HCT116 (cell line): ENCODE data around the gene PGA5. TPM values are rescaled to one million over a fixed set of nuclear protein-coding genes. Genes with fewer than 3 reads are reported as not detected.
"Not testable (repeated sequence)": the region's sequence is repeated elsewhere in the genome, so short reads cannot be mapped to it uniquely, and the experiment has no call there.

Experiments
- ATAC-seq: fragments of 200-7000 bp; cut with Tn5 transposase; 2 replicates; pipeline ENCODE4 v1.9.1; 2020; ENCODE audit warnings: mild to moderate bottlenecking, moderate library complexity
- BruUV-seq: library from RNA; stranded (reverse); fragments of 400-500 nt; replicated peaks from 2 replicates; lab custom pipeline; 2021; lab: Mats Ljungman, UMichigan
- CTCF ChIA-PET: fragments of 300-600 bp; sonication (Branson Sonifier 250); formaldehyde crosslinking; loops from one replicate; lab custom pipeline; 2021; ENCODE audit warnings: antibody characterized with exemption; lab: Charles Lee
- POLR2A ChIA-PET: fragments of 300-600, 350-600 bp; sonication (Branson Sonifier 250); formaldehyde crosslinking; loops from one replicate; lab custom pipeline; 2021; ENCODE audit warnings: antibody characterized with exemption; lab: Charles Lee
- RAD21 ChIA-PET, 2 experiments: fragments of 300-600 bp; sonication (Branson Sonifier 250); formaldehyde crosslinking; loops; one replicate each; lab custom pipeline; 2023; ENCODE audit warnings: low total read pairs in 2 of 2; ENCODE audit not compliant: uncharacterized antibody in 2 of 2, unreplicated experiment in 2 of 2, low non-redundant PET in 1 of 2; lab: Charles Lee
- DNase-seq: peaks from one replicate; pipeline ENCODE4 v3.0.0-alpha.2; 2010; ENCODE audit warnings: low read depth, low spot score
- H2AFZ ChIP-seq: fragments of 200-600 bp; shearing (Covaris generic), sonication (generic); 2 replicates; pipeline ENCODE4 v1.6.1; 2017; ENCODE audit warnings: low read depth, mixed run types, mixed read lengths, antibody characterized with exemption, low read length; ENCODE audit not compliant: poor library complexity, severe bottlenecking
- H3K27ac ChIP-seq: 2 replicates; pipeline ENCODE4 v1.5.1; 2012; ENCODE audit warnings: low read depth, low read length
- H3K27me3 ChIP-seq: fragments of 200-600 bp; sonication (generic); 2 replicates; pipeline ENCODE4 v1.6.1; 2016; ENCODE audit warnings: mixed run types, low read length, mixed read lengths; ENCODE audit not compliant: insufficient read depth
- H3K36me3 ChIP-seq, 2 experiments: fragments of 200-500 bp in 1 of 2; fragments of 200-600 bp in 1 of 2; sonication (Bioruptor generic) in 1 of 2; sonication (generic) in 1 of 2; 2 replicates each; pipeline versions ENCODE4 v1.5.1 to v1.6.1; 2014 to 2016; ENCODE audit warnings: low read length in 2 of 2, inconsistent platforms in 1 of 2, mixed read lengths in 1 of 2, mixed run types in 1 of 2; ENCODE audit not compliant: insufficient read depth in 2 of 2, control insufficient read depth in 1 of 2
- H3K4me1 ChIP-seq, 2 experiments: fragments of 200-600 bp in 1 of 2; sonication (generic) in 1 of 2; 2 replicates each; pipeline versions ENCODE4 v1.5.1 to v1.6.1; 2012 to 2017; ENCODE audit warnings: low read length in 2 of 2, inconsistent platforms in 1 of 2, mild to moderate bottlenecking in 1 of 2, mixed read lengths in 1 of 2, mixed run types in 1 of 2, moderate library complexity in 1 of 2; ENCODE audit not compliant: insufficient read depth in 2 of 2, control insufficient read depth in 1 of 2
- H3K4me2 ChIP-seq: fragments of 200-600 bp; sonication (generic); 2 replicates; pipeline ENCODE4 v1.6.1; 2017; ENCODE audit warnings: mixed run types, low read length, mixed read lengths
- H3K4me3 ChIP-seq, 2 experiments: fragments of 200-600 bp in 1 of 2; sonication (generic) in 1 of 2; replicated peaks in 1 of 2; 2 replicates each; pipeline ENCODE4 v1.5.1; 2011 to 2016; ENCODE audit warnings: low read length in 2 of 2, control low read depth in 1 of 2, low read depth in 1 of 2, mild to moderate bottlenecking in 1 of 2, mixed read lengths in 1 of 2, mixed run types in 1 of 2
- H3K79me2 ChIP-seq: fragments of 200-600 bp; sonication (generic); 2 replicates; pipeline ENCODE4 v1.6.1; 2017; ENCODE audit warnings: mild to moderate bottlenecking, mixed run types, low read length, moderate library complexity, mixed read lengths; ENCODE audit not compliant: insufficient read depth
- H3K9ac ChIP-seq: fragments of 200-600 bp; sonication (generic); 2 replicates; pipeline ENCODE4 v1.6.1; 2016; ENCODE audit warnings: low read length, mixed read lengths
- H3K9me2 ChIP-seq: fragments of 200-600 bp; sonication (generic), shearing (Covaris generic); 2 replicates; pipeline ENCODE4 v1.6.1; 2017; ENCODE audit warnings: mixed run types, mild to moderate bottlenecking, moderate library complexity; ENCODE audit not compliant: insufficient read depth
- H3K9me3 ChIP-seq, 2 experiments: fragments of 200-500 bp in 1 of 2; fragments of 200-600 bp in 1 of 2; sonication (Bioruptor generic) in 1 of 2; sonication (generic) in 1 of 2; 2 replicates each; pipeline ENCODE4 v1.6.1; 2014 to 2017; ENCODE audit warnings: low read length in 2 of 2, mixed read lengths in 2 of 2, inconsistent platforms in 1 of 2, low read depth in 1 of 2, mild to moderate bottlenecking in 1 of 2, mixed run types in 1 of 2, moderate library complexity in 1 of 2; ENCODE audit not compliant: control insufficient read depth in 1 of 2, insufficient read depth in 1 of 2
- H4K20me1 ChIP-seq: fragments of 200-600 bp; sonication (generic), shearing (Covaris generic); 2 replicates; pipeline ENCODE4 v1.6.1; 2017; ENCODE audit warnings: mixed run types, mild to moderate bottlenecking, moderate library complexity; ENCODE audit not compliant: insufficient read depth
- intact Hi-C: fragments of 100-400 bp; cut with micrococcal nuclease; formaldehyde crosslinking; loops from 2 replicates; pipeline ENCODE4 v1.10.0; 2022
- total RNA-seq: library from RNA; stranded (reverse); gene quantifications from one replicate; pipeline ENCODE4 v1.2.1, GENCODE V29; 2021; ENCODE audit not compliant: unreplicated experiment

PGA5 gene
- total RNA-seq, 1 experiment from 2014 or later = not detected

GRCh38 chr11:61229458-61229857 is 11.5 kb upstream of the PGA5 start:
- H3K9ac ChIP-seq, H3K4me1 ChIP-seq, H3K9me3 ChIP-seq, H3K27me3 ChIP-seq, DNase-seq, H3K4me3 ChIP-seq, intact Hi-C loops, H3K27ac ChIP-seq, H3K36me3 ChIP-seq, RAD21 ChIA-PET, CTCF ChIA-PET, BruUV-seq, H3K4me2 ChIP-seq, H4K20me1 ChIP-seq, H2AFZ ChIP-seq, POLR2A ChIA-PET, ATAC-seq, H3K79me2 ChIP-seq, H3K9me2 ChIP-seq: not testable (repeated sequence)

GRCh38 chr11:61231033-61231432 is 9.9 kb upstream of the PGA5 start:
- H3K4me1 ChIP-seq, H2AFZ ChIP-seq, H3K9me3 ChIP-seq, intact Hi-C loops, H3K9ac ChIP-seq, H3K27ac ChIP-seq, BruUV-seq, ATAC-seq, H3K27me3 ChIP-seq, H3K4me2 ChIP-seq, H3K36me3 ChIP-seq, H3K9me2 ChIP-seq, H4K20me1 ChIP-seq, H3K4me3 ChIP-seq, CTCF ChIA-PET, H3K79me2 ChIP-seq, RAD21 ChIA-PET, DNase-seq, POLR2A ChIA-PET: not testable (repeated sequence)

- H3K4me1 ChIP-seq, H3K27me3 ChIP-seq, H3K27ac ChIP-seq, H4K20me1 ChIP-seq, H3K9ac ChIP-seq, H3K4me2 ChIP-seq, H3K36me3 ChIP-seq, intact Hi-C loops, ATAC-seq, H3K79me2 ChIP-seq, POLR2A ChIA-PET, H3K4me3 ChIP-seq, RAD21 ChIA-PET, H3K9me3 ChIP-seq, DNase-seq, H3K9me2 ChIP-seq, BruUV-seq, H2AFZ ChIP-seq, CTCF ChIA-PET: not testable (repeated sequence)
These were observed 9.4 kb upstream of the PGA5 start for GRCh38 chr11:61231585-61231984.

- H3K9me2 ChIP-seq, ATAC-seq, H2AFZ ChIP-seq, H3K79me2 ChIP-seq, DNase-seq, RAD21 ChIA-PET, H3K4me3 ChIP-seq, POLR2A ChIA-PET, H3K4me2 ChIP-seq, intact Hi-C loops, H3K27ac ChIP-seq, H3K27me3 ChIP-seq, CTCF ChIA-PET, H3K36me3 ChIP-seq, H3K9ac ChIP-seq, H4K20me1 ChIP-seq, BruUV-seq, H3K9me3 ChIP-seq, H3K4me1 ChIP-seq: not testable (repeated sequence)
These were observed 8.3 kb upstream of the PGA5 start for GRCh38 chr11:61232548-61233145.
